GM10266 (cell line): Measurements from ENCODE around the gene CFH.
A peak's percentile ranks its signal among the peaks of the same experiment; 100 is the strongest.

Experiments
- DNase-seq: peaks from one replicate; pipeline ENCODE4 v3.0.0; 2012; ENCODE audit errors: extremely low spot score
- CTCF ChIP-seq: IDR thresholded peaks from 2 replicates; pipeline ENCODE4 v1.5.1; 2012; ENCODE audit warnings: mild to moderate bottlenecking, low read depth; ENCODE audit not compliant: control insufficient read depth, insufficient read depth; ENCODE audit errors: missing control alignments

CFH gene

GRCh38 chr1:196717868-196718267, 66.0 kb downstream of the CFH start:
- no peak for DNase-seq
- TF ChIP-seq CTCF, result no peak

- TF ChIP-seq CTCF, result peak; percentile 76
- peak; percentile 12 for DNase-seq
Measured at GRCh38 chr1:196723325-196724185, 71.7 kb downstream of the CFH start.

- DNase-seq, result no peak
- TF ChIP-seq CTCF, result no peak
Measured at GRCh38 chr1:196732526-196732925, 80.7 kb downstream of the CFH start.

- no peak for DNase-seq
- TF ChIP-seq CTCF, result no peak
Measured at GRCh38 chr1:196733091-196733970, 81.5 kb downstream of the CFH start.

- no peak for TF ChIP-seq CTCF
- no peak for DNase-seq
Measured at GRCh38 chr1:196734006-196734405, 82.2 kb downstream of the CFH start.

- no peak for TF ChIP-seq CTCF
- DNase-seq, result no peak
Measured at GRCh38 chr1:196734460-196734859, 82.6 kb downstream of the CFH start.
